ENCODE results near the gene SPTLC2. TPM values are rescaled to one million over a fixed set of nuclear protein-coding genes. Genes with fewer than 3 reads are reported as not detected.
"Not testable (repeated sequence)": the region's sequence is repeated elsewhere in the genome, so short reads cannot be mapped to it uniquely, and the experiment has no call there.

Gene SPTLC2
- total RNA-seq, 1 donor from 2014 or later: 33.0 TPM

- DNase-seq (ENCODE audit: low read depth): no peak
- TF ChIP-seq, protein P1, sequence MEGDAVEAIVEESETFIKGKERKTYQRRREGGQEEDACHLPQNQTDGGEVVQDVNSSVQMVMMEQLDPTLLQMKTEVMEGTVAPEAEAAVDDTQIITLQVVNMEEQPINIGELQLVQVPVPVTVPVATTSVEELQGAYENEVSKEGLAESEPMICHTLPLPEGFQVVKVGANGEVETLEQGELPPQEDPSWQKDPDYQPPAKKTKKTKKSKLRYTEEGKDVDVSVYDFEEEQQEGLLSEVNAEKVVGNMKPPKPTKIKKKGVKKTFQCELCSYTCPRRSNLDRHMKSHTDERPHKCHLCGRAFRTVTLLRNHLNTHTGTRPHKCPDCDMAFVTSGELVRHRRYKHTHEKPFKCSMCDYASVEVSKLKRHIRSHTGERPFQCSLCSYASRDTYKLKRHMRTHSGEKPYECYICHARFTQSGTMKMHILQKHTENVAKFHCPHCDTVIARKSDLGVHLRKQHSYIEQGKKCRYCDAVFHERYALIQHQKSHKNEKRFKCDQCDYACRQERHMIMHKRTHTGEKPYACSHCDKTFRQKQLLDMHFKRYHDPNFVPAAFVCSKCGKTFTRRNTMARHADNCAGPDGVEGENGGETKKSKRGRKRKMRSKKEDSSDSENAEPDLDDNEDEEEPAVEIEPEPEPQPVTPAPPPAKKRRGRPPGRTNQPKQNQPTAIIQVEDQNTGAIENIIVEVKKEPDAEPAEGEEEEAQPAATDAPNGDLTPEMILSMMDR (IDR thresholded peaks at IDR 0.05; ENCODE audit: insufficient read depth, low read length, poor library complexity, severe bottlenecking): no peak
- no peaks in the 10 kb centered on the region for H3K27me3 ChIP-seq (ENCODE audit: control insufficient read depth, insufficient read depth, low read length)
- H3K36me3 ChIP-seq (ENCODE audit: control insufficient read depth, insufficient read depth, low read length): no peaks in the 10 kb centered on the region
- no peak overlapping the region for H3K4me3 ChIP-seq (ENCODE audit: low read depth, low read length)
Observed at GRCh38 chr14:77547512-77548180, 68.8 kb downstream of the SPTLC2 start.

DNA sequence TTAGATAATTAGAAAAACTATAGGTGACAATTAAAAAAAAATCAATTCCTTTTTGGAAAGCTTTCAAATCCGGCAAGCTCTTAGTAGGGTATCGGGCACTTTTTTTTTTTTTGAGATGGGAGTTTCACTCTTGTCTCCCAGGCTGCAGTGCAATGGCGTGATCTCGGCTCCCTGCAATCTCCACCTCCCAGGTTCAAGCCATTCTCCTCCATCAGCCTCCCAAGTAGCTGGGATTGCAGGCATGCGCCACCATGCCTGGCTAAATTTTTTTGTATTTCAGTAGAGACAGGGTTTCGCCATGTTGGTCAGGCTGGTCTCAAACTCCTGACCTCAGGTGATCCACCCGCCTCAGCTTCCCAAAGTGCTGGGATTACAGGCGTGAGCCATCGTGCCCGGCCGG lies 71.3 kb downstream of the SPTLC2 start:
- DNase-seq (ENCODE audit: low read depth); H3K36me3 ChIP-seq (ENCODE audit: control insufficient read depth, insufficient read depth, low read length); H3K27me3 ChIP-seq (ENCODE audit: control insufficient read depth, insufficient read depth, low read length); H3K4me3 ChIP-seq (ENCODE audit: low read depth, low read length): not testable (repeated sequence)

- Histone ChIP-seq H3K4me3 (ENCODE audit: low read depth, low read length) (no peak overlapping the region), H3K36me3 (ENCODE audit: control insufficient read depth, insufficient read depth, low read length) (no peaks in the 10 kb centered on the region), H3K27me3 (ENCODE audit: control insufficient read depth, insufficient read depth, low read length) (no peaks in the 10 kb centered on the region)
- TF ChIP-seq, protein P1 (IDR thresholded peaks at IDR 0.05; ENCODE audit: insufficient read depth, low read length, poor library complexity, severe bottlenecking): no peak
- DNase-seq (ENCODE audit: low read depth): no peak
Observed at GRCh38 chr14:77544571-77544970, 71.9 kb downstream of the SPTLC2 start.

DNA sequence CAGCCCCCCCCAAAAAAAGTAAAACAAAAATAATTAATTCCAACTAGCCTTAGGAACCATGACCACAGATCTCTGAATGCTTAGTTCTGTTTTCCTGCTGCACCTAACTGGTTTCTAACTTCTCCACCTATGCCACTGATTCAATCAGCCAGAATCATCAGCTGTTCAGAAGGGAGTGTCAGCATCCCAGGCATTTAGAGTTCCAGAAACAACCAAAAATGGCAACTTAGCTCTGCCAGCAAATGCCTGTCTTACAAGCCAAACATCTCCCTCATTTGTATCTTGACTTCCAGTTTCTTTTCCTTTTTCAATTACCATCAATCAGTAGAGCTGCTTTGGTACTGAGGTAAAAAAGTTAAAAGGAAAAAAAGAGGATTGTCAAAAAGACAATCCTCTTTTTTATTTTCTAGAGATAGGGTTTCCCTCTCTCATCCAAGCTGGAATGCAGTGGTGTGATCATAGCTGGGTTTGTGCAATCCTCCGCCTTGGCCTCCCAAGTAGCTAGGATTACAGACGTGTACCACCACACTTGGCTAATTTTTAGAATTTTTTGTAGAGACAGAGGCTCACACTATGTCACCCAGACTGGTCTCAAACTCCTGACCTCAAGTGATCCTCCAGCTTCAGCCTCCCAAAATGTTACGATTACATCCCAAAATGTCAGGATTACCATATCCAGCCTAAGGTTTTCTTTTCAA lies 72.7 kb downstream of the SPTLC2 start:
- no peak for DNase-seq (ENCODE audit: low read depth)
- Histone ChIP-seq H3K27me3 (ENCODE audit: control insufficient read depth, insufficient read depth, low read length) (no peaks in the 10 kb centered on the region), H3K4me3 (ENCODE audit: low read depth, low read length) (no peak overlapping the region), H3K36me3 (ENCODE audit: control insufficient read depth, insufficient read depth, low read length) (no peaks in the 10 kb centered on the region)
- TF ChIP-seq, protein P1 (IDR thresholded peaks at IDR 0.05; ENCODE audit: insufficient read depth, low read length, poor library complexity, severe bottlenecking): no peak

DNA sequence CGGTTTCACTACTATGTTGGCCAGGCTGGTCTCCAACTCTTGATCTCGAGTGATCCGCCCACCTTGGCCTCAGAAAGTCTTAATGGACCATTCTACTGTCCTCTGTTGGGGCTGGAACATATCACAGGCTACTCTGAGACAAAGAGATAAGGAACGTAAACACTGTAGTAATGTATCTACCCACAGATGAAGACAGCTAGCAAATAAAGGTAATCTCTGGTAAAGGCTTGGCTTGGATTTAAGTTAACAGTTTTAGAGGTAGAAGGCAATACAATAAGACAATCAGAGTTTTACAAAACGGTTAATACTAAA lies 73.2 kb downstream of the SPTLC2 start:
- no peaks in the 10 kb centered on the region for H3K36me3 ChIP-seq (ENCODE audit: control insufficient read depth, insufficient read depth, low read length)
- H3K4me3 ChIP-seq (ENCODE audit: low read depth, low read length): no peak overlapping the region
- H3K27me3 ChIP-seq (ENCODE audit: control insufficient read depth, insufficient read depth, low read length): no peaks in the 10 kb centered on the region
- TF ChIP-seq, protein P1 (IDR thresholded peaks at IDR 0.05; ENCODE audit: insufficient read depth, low read length, poor library complexity, severe bottlenecking): no peak
- DNase-seq (ENCODE audit: low read depth): no peak

DNA sequence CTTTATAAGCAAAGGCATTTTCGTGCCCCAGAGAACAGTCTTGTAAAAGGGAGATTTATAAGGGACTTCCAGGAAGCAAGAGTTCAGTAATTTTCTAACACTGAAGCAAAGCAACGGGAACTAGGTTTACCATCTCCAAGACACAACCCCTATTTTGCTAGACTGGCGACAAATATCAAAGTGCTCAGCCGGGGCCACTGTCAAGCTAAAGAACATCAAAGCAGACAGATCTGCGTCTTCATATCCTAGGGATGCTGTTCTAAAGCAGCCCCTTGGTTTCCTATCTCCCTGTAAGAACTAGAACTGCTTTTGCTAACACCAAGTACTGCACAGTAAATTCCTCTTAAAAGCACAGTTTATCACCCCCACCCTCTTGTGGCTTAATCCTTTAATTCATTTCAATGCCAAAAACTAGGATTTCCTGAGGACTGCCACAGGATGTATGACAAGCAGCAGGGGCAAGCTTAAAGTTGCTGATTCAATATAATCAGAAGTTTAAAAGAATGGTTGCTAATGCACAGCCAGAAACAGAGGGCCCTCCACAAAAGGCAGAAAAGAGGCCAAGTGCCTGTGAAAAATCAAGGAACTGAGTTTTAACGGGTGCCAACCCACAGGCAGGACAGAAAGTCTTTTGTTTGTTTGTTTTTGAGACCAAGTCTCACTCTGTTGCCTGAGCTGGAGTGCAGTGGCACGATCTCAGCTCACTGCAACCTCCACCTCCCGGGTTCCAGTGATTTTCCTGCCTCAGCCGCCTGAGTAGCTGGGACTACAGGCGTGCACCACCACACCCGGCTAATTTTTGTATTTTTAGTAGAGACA lies 73.8 kb downstream of the SPTLC2 start:
- no peaks in the 10 kb centered on the region for H3K36me3 ChIP-seq (ENCODE audit: control insufficient read depth, insufficient read depth, low read length)

More for the DNA sequence above, 73.8 kb downstream of the SPTLC2 start:
- TF ChIP-seq, protein P1 (IDR thresholded peaks at IDR 0.05; ENCODE audit: insufficient read depth, low read length, poor library complexity, severe bottlenecking): no peak
- no peak for DNase-seq (ENCODE audit: low read depth)
- H3K27me3 ChIP-seq (ENCODE audit: control insufficient read depth, insufficient read depth, low read length): no peaks in the 10 kb centered on the region
- no peak overlapping the region for H3K4me3 ChIP-seq (ENCODE audit: low read depth, low read length)

All from kidney epithelial cell (primary cell).